Mononuclear cell (primary cell): ENCODE data around the gene AFMID. TPM values are rescaled to one million over a fixed set of nuclear protein-coding genes. Genes with fewer than 3 reads are reported as not detected.

Experiments
- H3K27me3 ChIP-seq: 2 replicates; pipeline ENCODE4 v1.6.0; 2011; ENCODE audit warnings: low read length, control low read depth; ENCODE audit not compliant: insufficient read depth
- H3K4me1 ChIP-seq: 2 replicates; pipeline ENCODE4 v1.5.1; 2011; ENCODE audit warnings: mild to moderate bottlenecking, low read length, control low read depth; ENCODE audit not compliant: insufficient read depth
- H3K4me3 ChIP-seq: 2 replicates; pipeline ENCODE4 v1.5.1; 2011; ENCODE audit warnings: mild to moderate bottlenecking, low read length, moderate library complexity
- H3K9me3 ChIP-seq: 2 replicates; pipeline ENCODE4 v1.5.1; 2011; ENCODE audit warnings: low read depth, mild to moderate bottlenecking, control low read depth, low read length
- total RNA-seq: library from RNA; depleted of rRNA; stranded (reverse); fragments of >200 nt; gene quantifications from one replicate; pipeline ENCODE4 v1.2.3, GENCODE V29; 2012

AFMID gene
- total RNA-seq, 1 donor = 5.0 TPM

DNA sequence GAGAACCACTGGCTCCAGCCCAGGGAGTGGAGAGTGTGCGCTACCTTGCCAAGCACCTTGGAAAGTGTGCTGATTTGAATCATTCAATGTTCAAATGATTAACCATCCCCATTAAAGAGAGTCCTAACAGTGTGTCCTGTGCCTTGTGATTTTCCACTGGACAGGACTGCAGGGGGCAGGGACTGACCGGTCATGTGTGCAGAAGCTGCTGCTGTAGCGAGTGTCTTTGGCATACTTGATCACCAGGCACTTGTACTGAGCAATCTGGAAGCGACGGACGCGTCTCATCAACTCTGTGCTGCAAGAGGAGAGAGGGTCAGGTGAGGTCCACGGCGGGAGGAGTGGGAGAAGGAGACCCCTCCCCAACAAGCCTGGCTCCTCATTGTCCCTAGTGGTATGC lies 2.3 kb upstream of the AFMID start:
- Histone ChIP-seq H3K9me3 (no peaks in the 10 kb centered on the region), H3K4me3 (no peak overlapping the region), H3K27me3 (no peaks in the 10 kb centered on the region), H3K4me1 (peaks cover 38% of the 10 kb centered on the region)

DNA sequence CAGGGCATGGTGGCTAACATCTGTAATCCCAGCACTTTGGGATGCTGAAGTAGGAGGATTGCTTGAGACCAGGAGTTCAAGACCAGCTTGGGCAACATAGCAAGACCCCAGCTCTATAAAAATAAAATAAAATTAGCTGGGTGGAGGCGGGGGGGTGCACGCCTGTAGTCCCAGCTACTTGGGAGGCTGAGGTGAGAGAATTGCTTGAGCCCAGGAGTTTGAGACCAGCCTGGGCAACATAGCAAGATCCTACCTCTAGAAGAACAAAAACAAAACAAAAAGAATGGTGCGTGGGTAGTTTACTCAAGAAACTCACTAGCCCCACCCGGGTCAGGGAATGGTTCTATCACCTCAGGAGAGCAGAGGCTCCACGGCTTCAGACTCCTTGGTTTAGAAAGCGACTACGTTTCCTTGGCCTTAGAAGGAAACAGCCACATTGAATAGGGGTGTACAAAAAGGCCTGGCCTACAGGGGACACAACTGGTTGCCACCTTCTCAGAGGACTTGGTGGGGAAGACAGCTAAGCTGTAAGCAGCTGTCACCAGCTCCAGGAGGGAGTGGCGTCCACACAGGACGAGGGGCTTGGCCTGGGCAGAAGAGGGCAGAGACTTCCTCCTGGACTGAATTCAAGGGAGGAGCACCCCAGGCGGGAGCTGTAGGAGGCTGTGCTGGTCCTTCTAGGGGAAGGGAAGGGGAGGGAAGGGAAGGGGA lies 1.0 kb upstream of the AFMID start:
- Histone ChIP-seq H3K27me3 (no peaks in the 10 kb centered on the region), H3K9me3 (no peaks in the 10 kb centered on the region), H3K4me3 (no peak overlapping the region), H3K4me1 (peaks cover 30% of the 10 kb centered on the region)

- Histone ChIP-seq H3K4me1 (peaks cover 16% of the 10 kb centered on the region), H3K27me3 (no peaks in the 10 kb centered on the region), H3K4me3 (no peak overlapping the region), H3K9me3 (no peaks in the 10 kb centered on the region)
Observed at GRCh38 chr17:78196716-78197115, 9.6 kb downstream of the AFMID start.

GRCh38 chr17:78197147-78197832 lies 10.1 kb downstream of the AFMID start:
- H3K27me3 ChIP-seq = no peaks in the 10 kb centered on the region
- H3K4me3 ChIP-seq = no peak overlapping the region
- H3K9me3 ChIP-seq = no peaks in the 10 kb centered on the region
- H3K4me1 ChIP-seq = peaks cover 16% of the 10 kb centered on the region

DNA sequence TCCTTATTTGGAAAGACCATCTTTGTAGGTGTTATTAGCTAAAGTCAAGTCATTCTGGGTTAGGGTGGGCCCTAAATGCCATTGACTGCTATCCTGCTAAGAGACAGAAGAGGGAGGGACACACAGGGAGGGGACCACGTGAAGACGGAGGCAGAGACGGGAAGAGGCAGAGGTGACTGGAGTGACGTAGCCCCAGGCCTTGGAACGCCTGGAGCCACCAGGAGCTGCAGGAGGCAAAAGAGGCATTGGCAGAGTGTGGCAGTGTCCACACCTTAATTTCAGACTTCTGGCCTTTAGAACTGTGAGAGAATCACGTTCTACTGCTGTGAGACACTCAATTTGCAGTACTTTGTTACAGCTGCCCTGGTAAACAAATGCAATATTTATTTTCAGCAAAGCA lies 13.3 kb downstream of the AFMID start:
- Histone ChIP-seq H3K4me1 (peaks cover 16% of the 10 kb centered on the region), H3K9me3 (no peaks in the 10 kb centered on the region), H3K27me3 (no peaks in the 10 kb centered on the region), H3K4me3 (no peak overlapping the region)

- H3K9me3 ChIP-seq = no peaks in the 10 kb centered on the region
- no peak overlapping the region for H3K4me3 ChIP-seq
- H3K27me3 ChIP-seq = no peaks in the 10 kb centered on the region
- H3K4me1 ChIP-seq = peaks cover 16% of the 10 kb centered on the region
Observed at GRCh38 chr17:78202666-78203065, 15.5 kb downstream of the AFMID start.

- peaks cover 4% of the 10 kb centered on the region for H3K4me1 ChIP-seq
- H3K27me3 ChIP-seq = no peaks in the 10 kb centered on the region
- H3K9me3 ChIP-seq = no peaks in the 10 kb centered on the region
- H3K4me3 ChIP-seq = no peak overlapping the region
Observed at GRCh38 chr17:78204387-78205123, 17.4 kb downstream of the AFMID start.

GRCh38 chr17:78205124-78205775 lies 18.1 kb downstream of the AFMID start:
- no peaks in the 10 kb centered on the region for H3K4me1 ChIP-seq
- H3K4me3 ChIP-seq = no peak overlapping the region
- H3K9me3 ChIP-seq = no peaks in the 10 kb centered on the region
- no peaks in the 10 kb centered on the region for H3K27me3 ChIP-seq

GRCh38 chr17:78206298-78206697 lies 19.1 kb downstream of the AFMID start:
- H3K9me3 ChIP-seq = no peaks in the 10 kb centered on the region
- H3K27me3 ChIP-seq = no peaks in the 10 kb centered on the region
- H3K4me3 ChIP-seq = no peak overlapping the region
- no peaks in the 10 kb centered on the region for H3K4me1 ChIP-seq

DNA sequence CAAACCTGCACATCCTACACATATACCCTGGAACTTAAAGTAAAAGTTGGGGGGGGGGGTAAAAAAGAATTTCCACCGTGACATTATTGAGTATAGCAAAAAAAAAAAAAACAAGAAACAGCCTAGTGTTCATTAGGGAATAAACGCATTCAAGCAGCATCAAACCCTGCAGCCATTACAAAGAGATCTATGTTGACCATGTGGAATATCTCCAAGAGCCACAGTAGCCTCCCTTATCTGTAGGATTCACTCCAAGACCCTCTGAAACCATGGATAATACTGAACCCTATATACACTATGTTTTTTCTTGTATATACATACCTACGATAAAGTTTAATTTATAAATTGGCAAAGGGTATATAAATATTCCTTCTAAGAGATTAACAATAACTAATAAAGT lies 21.3 kb downstream of the AFMID start:
- Histone ChIP-seq H3K4me3 (no peak overlapping the region), H3K9me3 (no peaks in the 10 kb centered on the region), H3K27me3 (no peaks in the 10 kb centered on the region), H3K4me1 (no peaks in the 10 kb centered on the region)

DNA sequence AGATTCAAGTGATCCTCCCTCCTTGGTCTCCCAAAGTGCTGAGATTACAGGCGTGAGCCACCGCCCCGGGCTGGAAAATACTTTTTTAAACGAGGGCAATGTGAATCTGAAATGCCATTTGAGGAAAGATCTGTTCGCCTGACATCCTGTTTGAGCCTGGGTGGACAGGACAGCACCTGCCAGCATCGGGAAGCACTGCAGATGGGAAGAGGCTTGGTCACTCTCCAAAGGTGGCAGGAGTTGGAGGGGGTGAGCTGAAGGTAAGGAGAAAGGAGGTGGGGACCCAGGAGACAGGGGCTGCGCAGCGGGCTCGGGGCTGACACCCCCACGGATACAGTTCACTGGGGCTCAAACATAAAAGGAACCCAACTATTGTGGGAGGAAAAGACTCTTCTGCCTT lies 22.9 kb downstream of the AFMID start:
- Histone ChIP-seq H3K4me1 (peaks cover 8% of the 10 kb centered on the region), H3K27me3 (no peaks in the 10 kb centered on the region), H3K4me3 (no peak overlapping the region), H3K9me3 (no peaks in the 10 kb centered on the region)

GRCh38 chr17:78211032-78211431 lies 23.9 kb downstream of the AFMID start:
- peaks cover 8% of the 10 kb centered on the region for H3K4me1 ChIP-seq
- no peaks in the 10 kb centered on the region for H3K27me3 ChIP-seq
- no peak overlapping the region for H3K4me3 ChIP-seq
- no peaks in the 10 kb centered on the region for H3K9me3 ChIP-seq

GRCh38 chr17:78214016-78214705 lies 27.0 kb downstream of the AFMID start, which contains the start of gene BIRC5:
Gene BIRC5 (plus strand): TSS chr17:78214253. CDS start chr17:78214317, 64 bp downstream.
- Histone ChIP-seq H3K4me3 (peak within 1 kb of the TSS; percentile 35), H3K9me3 (no peaks in the 10 kb centered on the region), H3K4me1 (peaks cover 8% of the 10 kb centered on the region), H3K27me3 (no peaks in the 10 kb centered on the region)

GRCh38 chr17:78214706-78215061 lies 27.5 kb downstream of the AFMID start:
- peaks cover 8% of the 10 kb centered on the region for H3K4me1 ChIP-seq
- no peaks in the 10 kb centered on the region for H3K9me3 ChIP-seq
- no peaks in the 10 kb centered on the region for H3K27me3 ChIP-seq
- peak overlapping the region; percentile 35 for H3K4me3 ChIP-seq
